ENCODE data around the gene CDH4. TPM values are rescaled to one million over a fixed set of nuclear protein-coding genes. Genes with fewer than 3 reads are reported as not detected.

The CDH4 gene
- total RNA-seq, 2 experiments from 2014 or later, result 0.11 to 0.18 TPM

DNA sequence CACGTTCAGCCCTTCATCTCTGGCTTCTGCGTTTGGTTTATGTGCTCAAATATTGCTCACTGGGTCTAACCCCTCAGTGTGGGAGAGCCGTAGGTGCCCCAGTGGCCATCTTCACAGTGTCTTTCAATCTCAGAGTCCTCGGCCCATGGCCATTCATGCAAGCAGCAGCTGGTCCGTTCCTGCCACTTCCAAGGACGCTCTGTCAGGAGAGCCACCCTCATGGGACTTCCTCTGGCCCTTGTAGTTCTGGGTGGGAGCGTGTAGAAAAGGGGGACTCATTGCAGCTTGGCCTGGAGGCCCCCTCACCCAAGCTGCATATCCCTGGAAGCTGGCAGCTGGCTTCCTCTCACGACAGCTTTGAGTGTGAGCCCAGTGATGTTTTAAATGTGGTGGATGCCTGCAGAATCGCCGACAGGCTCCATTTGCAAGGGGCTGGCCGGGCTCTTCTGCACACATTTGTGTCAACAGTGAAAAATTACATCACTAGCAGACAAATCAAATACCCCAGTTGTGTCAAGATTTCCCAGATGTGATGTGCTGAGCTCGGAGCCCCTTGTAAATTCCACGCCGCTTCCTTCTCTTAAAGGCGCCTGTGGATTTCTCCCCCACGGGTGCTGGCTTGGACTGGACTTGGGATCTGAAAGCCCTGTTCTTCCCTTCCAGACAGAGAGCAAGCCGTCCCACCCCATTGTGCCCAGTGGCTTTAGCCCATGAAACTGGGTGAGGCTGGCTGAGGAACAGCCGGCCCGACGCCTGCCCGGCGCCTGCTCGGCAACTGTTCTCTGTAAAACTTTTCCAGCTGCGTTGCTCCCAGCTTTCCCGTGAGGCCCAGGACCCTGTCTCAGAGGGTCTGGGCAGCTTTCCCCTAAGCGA is 453.6 kb downstream of the CDH4 start:
- ChIA-PET POLR2A (no interaction called here), CTCF (no interaction called here)
- Mint-ChIP-seq H3K36me3 (ENCODE audit: low read depth) (no peaks in the 10 kb centered on the region), H3K27me3 (no peaks in the 10 kb centered on the region), H3K27ac (no peak overlapping the region), H3K4me1 (ENCODE audit: low read depth) (no peaks in the 10 kb centered on the region), H3K4me3 (no peak overlapping the region), H3K9me3 (no peaks in the 10 kb centered on the region)
- intact Hi-C loops (cut with micrococcal nuclease), result no loop called here
- TF ChIP-seq CTCF (IDR thresholded peaks at IDR 0.05), result no peak
- ATAC-seq, result no peak
- no peak for DNase-seq

- CTCF ChIA-PET, result no interaction called here
- DNase-seq, result no peak
- H3K27me3 Mint-ChIP-seq, result no peaks in the 10 kb centered on the region
- intact Hi-C loops (cut with micrococcal nuclease), result no loop called here
- H3K27ac Mint-ChIP-seq, result no peak overlapping the region
- ATAC-seq, result no peak
- no peak overlapping the region for H3K4me3 Mint-ChIP-seq
- POLR2A ChIA-PET, result no interaction called here
- TF ChIP-seq CTCF (IDR thresholded peaks at IDR 0.05), result no peak
- H3K4me1 Mint-ChIP-seq (ENCODE audit: low read depth), result no peaks in the 10 kb centered on the region
- H3K36me3 Mint-ChIP-seq (ENCODE audit: low read depth), result no peaks in the 10 kb centered on the region
- peaks cover 3% of the 10 kb centered on the region for H3K9me3 Mint-ChIP-seq
Measured at GRCh38 chr20:61706259-61706961, 454.3 kb downstream of the CDH4 start.

DNA sequence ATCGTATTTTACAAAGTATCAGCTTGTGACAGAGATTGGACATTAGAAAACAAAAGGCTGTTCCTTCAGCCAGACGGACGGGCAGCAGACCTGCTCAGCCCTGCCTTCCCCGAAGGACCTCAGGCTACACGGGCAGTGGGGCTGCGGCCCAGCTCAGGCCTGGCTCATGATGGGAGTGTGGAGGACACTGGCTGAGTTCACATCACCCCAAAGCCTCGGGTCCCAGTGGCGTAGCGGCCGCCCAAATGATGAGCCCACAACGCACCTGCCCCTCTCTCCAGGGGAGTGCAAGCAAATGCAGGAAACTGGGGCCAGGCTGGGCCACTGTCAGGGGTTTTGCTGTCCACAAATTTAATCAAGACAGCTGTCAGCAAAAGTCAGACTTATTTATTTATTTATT is 456.8 kb downstream of the CDH4 start:
- no peak for TF ChIP-seq CTCF (IDR thresholded peaks at IDR 0.05)
- H3K9me3 Mint-ChIP-seq, result peaks cover 4% of the 10 kb centered on the region
- intact Hi-C loops (cut with micrococcal nuclease), result no loop called here
- H3K4me3 Mint-ChIP-seq, result no peak overlapping the region
- DNase-seq (no peak), ATAC-seq (no peak)
- H3K36me3 Mint-ChIP-seq (ENCODE audit: low read depth), result no peaks in the 10 kb centered on the region
- H3K27me3 Mint-ChIP-seq, result no peaks in the 10 kb centered on the region
- no peak overlapping the region for H3K27ac Mint-ChIP-seq
- ChIA-PET POLR2A (interaction anchor here (0.6 kb wide), 1 partner anchor 63 kb away, joined by 4 read pairs; no protein-coding TSS in a partner anchor), CTCF (no interaction called here)
- no peaks in the 10 kb centered on the region for H3K4me1 Mint-ChIP-seq (ENCODE audit: low read depth)

GRCh38 chr20:61710108-61710507 is 458.0 kb downstream of the CDH4 start:
- DNase-seq (no peak), ATAC-seq (no peak)
- no peaks in the 10 kb centered on the region for H3K4me1 Mint-ChIP-seq (ENCODE audit: low read depth)
- ChIA-PET POLR2A (no interaction called here), CTCF (no interaction called here)
- peaks cover 5% of the 10 kb centered on the region for H3K9me3 Mint-ChIP-seq
- H3K27ac Mint-ChIP-seq, result no peak overlapping the region
- no peak for TF ChIP-seq CTCF (IDR thresholded peaks at IDR 0.05)
- no peaks in the 10 kb centered on the region for H3K27me3 Mint-ChIP-seq
- intact Hi-C loops (cut with micrococcal nuclease), result no loop called here
- no peaks in the 10 kb centered on the region for H3K36me3 Mint-ChIP-seq (ENCODE audit: low read depth)
- no peak overlapping the region for H3K4me3 Mint-ChIP-seq

GRCh38 chr20:61712688-61713087 is 460.6 kb downstream of the CDH4 start:
- intact Hi-C loops (cut with micrococcal nuclease), result no loop called here
- Mint-ChIP-seq H3K9me3 (peaks cover 5% of the 10 kb centered on the region), H3K4me1 (ENCODE audit: low read depth) (no peaks in the 10 kb centered on the region), H3K27me3 (no peaks in the 10 kb centered on the region), H3K36me3 (ENCODE audit: low read depth) (no peaks in the 10 kb centered on the region), H3K27ac (no peak overlapping the region), H3K4me3 (no peak overlapping the region)
- ChIA-PET CTCF (interaction anchor here (1.1 kb wide), 1 partner anchor 10 kb away, joined by 3 read pairs; no protein-coding TSS in a partner anchor), POLR2A (no interaction called here)
- no peak for TF ChIP-seq CTCF (IDR thresholded peaks at IDR 0.05)
- ATAC-seq, result no peak
- DNase-seq, result no peak
